ENCODE data around the gene MPV17.

DNA sequence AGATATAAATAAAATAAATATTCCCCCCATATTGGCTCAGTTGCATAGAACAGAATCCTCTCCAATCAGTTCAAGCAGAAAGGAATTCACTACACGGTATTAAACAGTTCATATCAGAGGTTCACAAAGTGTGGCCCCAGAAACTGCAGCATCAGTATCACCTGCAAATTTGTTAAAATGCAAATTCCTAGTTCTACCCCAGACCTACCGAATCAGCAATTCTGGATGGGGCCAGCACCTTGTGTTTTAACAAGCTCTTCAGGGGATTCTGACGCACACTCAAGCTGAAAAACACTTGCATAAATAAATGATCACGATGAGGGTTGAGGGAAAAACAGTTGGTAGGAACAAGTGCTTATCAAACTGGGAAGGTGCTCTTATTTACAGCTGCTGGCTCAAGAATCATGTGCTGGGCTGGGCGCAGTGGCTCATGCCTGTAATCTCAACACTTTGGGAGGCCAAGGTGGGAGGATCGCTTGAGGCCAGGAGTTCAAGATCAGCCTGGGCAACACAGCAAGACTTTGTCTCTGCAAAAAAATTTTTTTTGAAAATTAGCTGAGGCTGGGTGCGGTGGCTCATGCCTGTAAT is 27.3 kb upstream of the MPV17 start:
- TF ChIP-seq POLR2A (IDR thresholded peaks at IDR 0.05) = no peak
- TF ChIP-seq, protein P1, sequence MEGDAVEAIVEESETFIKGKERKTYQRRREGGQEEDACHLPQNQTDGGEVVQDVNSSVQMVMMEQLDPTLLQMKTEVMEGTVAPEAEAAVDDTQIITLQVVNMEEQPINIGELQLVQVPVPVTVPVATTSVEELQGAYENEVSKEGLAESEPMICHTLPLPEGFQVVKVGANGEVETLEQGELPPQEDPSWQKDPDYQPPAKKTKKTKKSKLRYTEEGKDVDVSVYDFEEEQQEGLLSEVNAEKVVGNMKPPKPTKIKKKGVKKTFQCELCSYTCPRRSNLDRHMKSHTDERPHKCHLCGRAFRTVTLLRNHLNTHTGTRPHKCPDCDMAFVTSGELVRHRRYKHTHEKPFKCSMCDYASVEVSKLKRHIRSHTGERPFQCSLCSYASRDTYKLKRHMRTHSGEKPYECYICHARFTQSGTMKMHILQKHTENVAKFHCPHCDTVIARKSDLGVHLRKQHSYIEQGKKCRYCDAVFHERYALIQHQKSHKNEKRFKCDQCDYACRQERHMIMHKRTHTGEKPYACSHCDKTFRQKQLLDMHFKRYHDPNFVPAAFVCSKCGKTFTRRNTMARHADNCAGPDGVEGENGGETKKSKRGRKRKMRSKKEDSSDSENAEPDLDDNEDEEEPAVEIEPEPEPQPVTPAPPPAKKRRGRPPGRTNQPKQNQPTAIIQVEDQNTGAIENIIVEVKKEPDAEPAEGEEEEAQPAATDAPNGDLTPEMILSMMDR (IDR thresholded peaks at IDR 0.05) = no peak
